ENCODE data around the gene IFNA10. TPM values are rescaled to one million over a fixed set of nuclear protein-coding genes. Genes with fewer than 3 reads are reported as not detected.
"Not testable (repeated sequence)": the region's sequence is repeated elsewhere in the genome, so short reads cannot be mapped to it uniquely, and the experiment has no call there.

The IFNA10 gene
- not detected for total RNA-seq

DNA sequence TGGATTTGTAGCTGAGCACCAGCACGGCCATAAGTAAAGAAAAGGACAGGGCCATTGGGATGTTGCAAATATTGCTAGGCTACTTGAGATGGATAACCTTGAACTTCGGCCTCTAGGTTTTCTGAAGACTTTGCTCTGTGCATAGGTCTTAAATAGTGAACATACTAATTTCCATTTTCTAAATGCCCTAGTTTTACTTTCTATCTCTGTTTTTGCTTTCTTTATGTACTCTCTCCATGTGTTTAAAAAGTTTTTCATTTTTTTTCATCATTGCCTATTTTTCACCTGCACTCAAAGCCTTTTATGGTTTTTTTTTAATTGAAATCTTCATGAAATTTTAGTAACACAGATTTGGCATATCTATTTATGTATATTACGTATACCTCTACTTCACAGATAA, at the start of gene IFNA10:
Gene IFNA10, minus strand, starts transcription at position 101 of the 400 bp plus-strand sequence. Its CDS starts 46 bp downstream, at position 55.
- peaks cover 12% of the 10 kb centered on the region for H3K4me1 Mint-ChIP-seq (ENCODE audit: low read depth)
- H3K36me3 Mint-ChIP-seq (ENCODE audit: insufficient read depth in 2 of 2); H3K4me3 Mint-ChIP-seq; H3K27me3 Mint-ChIP-seq (ENCODE audit: low read depth); H3K27ac Mint-ChIP-seq; DNase-seq; H3K9me3 Mint-ChIP-seq; ATAC-seq (replicated peaks in 1 of 2): not testable (repeated sequence)

GRCh38 chr9:21255538-21256212, 48.7 kb upstream of the IFNA10 start:
- no peak overlapping the region for H3K27ac Mint-ChIP-seq
- ATAC-seq (replicated peaks in 1 of 2), result no peak
- DNase-seq, result no peak
- H3K27me3 Mint-ChIP-seq (ENCODE audit: low read depth), result peaks cover 16% of the 10 kb centered on the region
- H3K4me1 Mint-ChIP-seq (ENCODE audit: low read depth), result peaks cover 5% of the 10 kb centered on the region
- no peaks in the 10 kb centered on the region for H3K36me3 Mint-ChIP-seq (ENCODE audit: insufficient read depth in 2 of 2)
- no peaks in the 10 kb centered on the region for H3K9me3 Mint-ChIP-seq
- H3K4me3 Mint-ChIP-seq, result no peak overlapping the region

- ATAC-seq (replicated peaks in 1 of 2), result peak; percentile 60 to 65
- Mint-ChIP-seq H3K27me3 (ENCODE audit: low read depth) (peaks cover 27% of the 10 kb centered on the region), H3K27ac (no peak overlapping the region), H3K9me3 (no peaks in the 10 kb centered on the region), H3K36me3 (ENCODE audit: insufficient read depth in 2 of 2) (no peaks in the 10 kb centered on the region), H3K4me3 (peak overlapping the region in 1 of 2 donors; percentile 8), H3K4me1 (ENCODE audit: low read depth) (peaks cover 5% of the 10 kb centered on the region)
- peak in 1 of 2 donors; percentile 5 for DNase-seq
These were observed 46.0 kb upstream of the IFNA10 start for GRCh38 chr9:21252721-21253547.

- ATAC-seq (replicated peaks in 1 of 2), result no peak
- Mint-ChIP-seq H3K9me3 (no peaks in the 10 kb centered on the region), H3K4me3 (no peak overlapping the region), H3K27ac (no peak overlapping the region), H3K36me3 (ENCODE audit: insufficient read depth in 2 of 2) (no peaks in the 10 kb centered on the region), H3K4me1 (ENCODE audit: low read depth) (peaks cover 5% of the 10 kb centered on the region), H3K27me3 (ENCODE audit: low read depth) (peaks cover 27% of the 10 kb centered on the region)
- no peak for DNase-seq
These were observed 44.7 kb upstream of the IFNA10 start for GRCh38 chr9:21251638-21252037.

GRCh38 chr9:21251190-21251589, 44.2 kb upstream of the IFNA10 start:
- DNase-seq (no peak), ATAC-seq (replicated peaks in 1 of 2) (no peak)
- no peaks in the 10 kb centered on the region for H3K36me3 Mint-ChIP-seq (ENCODE audit: insufficient read depth in 2 of 2)
- peaks cover 27% of the 10 kb centered on the region for H3K27me3 Mint-ChIP-seq (ENCODE audit: low read depth)
- no peak overlapping the region for H3K4me3 Mint-ChIP-seq
- no peak overlapping the region for H3K27ac Mint-ChIP-seq
- peaks cover 5% of the 10 kb centered on the region for H3K4me1 Mint-ChIP-seq (ENCODE audit: low read depth)
- H3K9me3 Mint-ChIP-seq, result no peaks in the 10 kb centered on the region

DNA sequence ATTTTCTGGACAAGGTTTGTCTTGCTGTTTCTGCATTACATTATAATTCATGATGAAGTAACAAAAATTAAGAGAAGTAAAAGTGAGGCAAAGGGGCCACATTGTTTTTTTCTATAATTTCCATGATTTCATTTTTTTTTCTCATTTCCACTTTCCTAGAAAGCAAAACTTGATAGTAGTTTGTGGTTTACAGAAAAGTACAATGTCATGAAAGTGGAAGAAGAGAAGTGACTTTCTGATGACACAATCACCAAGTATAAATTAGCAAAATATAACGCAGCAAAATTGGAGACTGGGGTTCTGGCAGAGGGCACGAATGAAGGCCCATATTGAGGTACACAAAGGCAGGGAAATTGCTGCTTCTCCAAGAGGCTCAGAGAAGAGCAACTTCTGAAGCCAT, 37.9 kb upstream of the IFNA10 start:
- Mint-ChIP-seq H3K4me1 (ENCODE audit: low read depth) (no peaks in the 10 kb centered on the region), H3K36me3 (ENCODE audit: insufficient read depth in 2 of 2) (no peaks in the 10 kb centered on the region), H3K27ac (no peak overlapping the region), H3K27me3 (ENCODE audit: low read depth) (peaks cover 24% of the 10 kb centered on the region), H3K9me3 (no peaks in the 10 kb centered on the region), H3K4me3 (no peak overlapping the region)
- DNase-seq (no peak), ATAC-seq (replicated peaks in 1 of 2) (no peak)

DNA sequence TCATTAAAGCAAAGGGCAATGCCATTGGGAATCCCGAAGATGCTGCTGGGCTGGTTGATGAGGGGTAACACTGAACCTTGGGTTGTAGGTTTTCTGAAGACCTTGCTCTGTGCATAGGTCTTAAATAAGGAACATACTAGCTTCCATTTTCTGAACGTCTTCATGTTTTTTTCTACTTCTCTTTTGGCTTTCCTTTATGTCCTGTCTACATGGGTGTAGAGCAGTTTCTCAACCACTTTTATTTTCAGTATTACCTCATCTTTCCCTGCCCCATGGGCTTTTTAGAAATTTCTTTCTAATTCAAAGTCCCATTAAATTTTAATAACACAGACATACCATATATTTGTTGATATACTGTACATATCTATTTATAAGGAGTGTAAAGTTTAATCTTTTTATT, 33.0 kb upstream of the IFNA10 start, which contains the start of gene IFNA14:
Gene IFNA14, minus strand, starts transcription at position 95 of the 400 bp plus-strand sequence. Its CDS starts 70 bp downstream, at position 25.
- no peaks in the 10 kb centered on the region for H3K9me3 Mint-ChIP-seq
- ATAC-seq (replicated peaks in 1 of 2), result no peak
- H3K4me1 Mint-ChIP-seq (ENCODE audit: low read depth), result peaks cover 10% of the 10 kb centered on the region
- no peaks in the 10 kb centered on the region for H3K36me3 Mint-ChIP-seq (ENCODE audit: insufficient read depth in 2 of 2)
- no peak within 1 kb of the TSS for H3K27ac Mint-ChIP-seq
- DNase-seq, result no peak
- peaks cover 27% of the 10 kb centered on the region for H3K27me3 Mint-ChIP-seq (ENCODE audit: low read depth)
- H3K4me3 Mint-ChIP-seq, result no peak within 1 kb of the TSS

DNA sequence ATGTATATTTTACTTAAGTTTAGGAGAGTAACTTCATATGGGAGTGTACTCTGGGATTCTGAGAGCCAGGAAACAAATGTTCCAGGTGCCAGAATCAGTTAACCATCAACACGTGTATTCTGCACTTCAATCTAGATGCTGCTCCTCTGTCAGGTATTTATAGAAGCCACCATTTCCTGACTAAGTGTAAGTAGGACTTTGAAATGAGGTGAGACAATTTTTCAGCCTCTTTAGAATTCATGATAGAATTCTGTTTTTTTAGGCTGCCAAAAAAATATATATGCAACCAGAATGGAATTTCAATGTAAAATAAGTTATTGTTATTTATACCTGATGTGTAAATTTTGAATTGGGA, 29.4 kb upstream of the IFNA10 start:
- not testable (repeated sequence) for H3K36me3 Mint-ChIP-seq (ENCODE audit: insufficient read depth in 2 of 2); H3K9me3 Mint-ChIP-seq; ATAC-seq (replicated peaks in 1 of 2); H3K27ac Mint-ChIP-seq; DNase-seq
- H3K4me3 Mint-ChIP-seq, result peak overlapping the region; percentile 13 to 58
- H3K4me1 Mint-ChIP-seq (ENCODE audit: low read depth), result peaks cover 10% of the 10 kb centered on the region
- peaks cover 16% of the 10 kb centered on the region for H3K27me3 Mint-ChIP-seq (ENCODE audit: low read depth)

DNA sequence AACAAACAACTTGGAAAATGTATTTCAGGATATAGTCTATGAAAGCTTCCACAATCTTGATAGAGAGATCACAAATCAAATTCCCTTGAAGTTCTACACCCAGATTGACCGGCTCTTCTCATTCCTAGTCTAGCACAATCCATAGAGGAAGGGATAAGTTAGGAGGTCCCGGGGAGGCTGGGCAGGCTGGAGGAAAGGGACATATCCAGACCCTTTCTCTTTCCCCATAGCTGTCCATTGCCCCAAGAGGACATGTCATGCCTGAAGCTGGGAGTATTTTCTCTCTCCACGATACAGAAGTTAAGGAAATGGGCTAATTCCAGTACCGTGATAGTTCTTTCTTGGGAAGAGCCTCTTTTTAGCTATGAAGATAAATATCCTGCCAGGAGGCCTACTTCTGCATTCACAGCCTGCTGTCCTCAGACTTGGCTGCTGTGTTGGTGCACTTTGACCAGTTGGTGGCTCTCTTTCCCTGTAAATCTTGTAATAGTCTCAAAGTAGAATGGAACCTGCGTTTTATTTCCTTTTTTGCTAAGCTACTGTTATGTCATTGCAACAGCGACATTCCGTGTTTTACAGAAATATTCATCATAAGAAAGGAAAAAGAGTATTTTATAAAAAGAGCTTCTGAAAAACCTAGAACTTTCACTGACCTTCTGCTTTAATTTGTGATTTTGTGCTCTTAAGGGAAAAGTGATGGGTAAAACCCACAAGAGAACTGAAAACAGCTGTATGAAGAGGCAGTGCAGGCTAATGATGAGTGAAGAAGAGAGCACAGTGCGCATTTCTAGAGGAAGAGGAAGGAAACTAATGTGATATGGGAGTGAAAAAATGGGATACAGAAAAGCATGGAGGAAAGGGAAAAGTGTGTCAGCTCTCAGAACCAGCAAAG, 28.8 kb upstream of the IFNA10 start:
- ATAC-seq (replicated peaks in 1 of 2), result peak; percentile 60 to 62
- peak; percentile 19 to 21 for DNase-seq
- peak overlapping the region; percentile 13 to 58 for H3K4me3 Mint-ChIP-seq
- not testable (repeated sequence) for H3K27ac Mint-ChIP-seq; H3K9me3 Mint-ChIP-seq; H3K36me3 Mint-ChIP-seq (ENCODE audit: insufficient read depth in 2 of 2)
- peaks cover 16% of the 10 kb centered on the region for H3K27me3 Mint-ChIP-seq (ENCODE audit: low read depth)
- peaks cover 10% of the 10 kb centered on the region for H3K4me1 Mint-ChIP-seq (ENCODE audit: low read depth)

- Mint-ChIP-seq H3K4me1 (ENCODE audit: low read depth) (peaks cover 10% of the 10 kb centered on the region), H3K27me3 (ENCODE audit: low read depth) (peaks cover 8% of the 10 kb centered on the region), H3K36me3 (ENCODE audit: insufficient read depth in 2 of 2) (no peaks in the 10 kb centered on the region), H3K27ac (no peak overlapping the region), H3K9me3 (no peaks in the 10 kb centered on the region), H3K4me3 (no peak overlapping the region)
- DNase-seq (no peak), ATAC-seq (replicated peaks in 1 of 2) (no peak)
These were observed 27.3 kb upstream of the IFNA10 start for GRCh38 chr9:21234153-21234687.

DNA sequence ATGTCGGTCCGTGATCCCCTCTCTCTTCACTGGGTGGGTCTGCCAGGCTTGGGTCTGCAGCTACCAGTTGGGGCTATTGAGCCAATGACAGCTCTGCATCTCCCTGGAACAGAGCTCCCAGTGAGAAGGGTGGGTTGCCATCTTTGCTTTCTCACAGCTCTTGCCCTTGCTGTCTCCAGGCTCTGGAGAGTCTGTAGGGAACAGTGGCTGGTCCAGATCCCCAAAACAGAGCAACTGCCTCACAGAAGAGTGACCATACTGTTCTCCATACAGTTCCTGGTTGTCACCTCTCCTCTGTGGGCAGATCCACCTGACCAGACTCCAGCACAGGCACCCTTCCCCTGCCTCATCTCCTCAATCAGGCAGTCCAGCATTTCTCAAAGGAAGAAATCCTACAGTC, 26.3 kb upstream of the IFNA10 start:
- Mint-ChIP-seq H3K4me1 (ENCODE audit: low read depth) (peaks cover 10% of the 10 kb centered on the region), H3K36me3 (ENCODE audit: insufficient read depth in 2 of 2) (no peaks in the 10 kb centered on the region), H3K27me3 (ENCODE audit: low read depth) (peaks cover 5% of the 10 kb centered on the region), H3K4me3 (no peak overlapping the region), H3K9me3 (no peaks in the 10 kb centered on the region), H3K27ac (no peak overlapping the region)
- no peak for ATAC-seq (replicated peaks in 1 of 2)
- DNase-seq, result no peak

DNA sequence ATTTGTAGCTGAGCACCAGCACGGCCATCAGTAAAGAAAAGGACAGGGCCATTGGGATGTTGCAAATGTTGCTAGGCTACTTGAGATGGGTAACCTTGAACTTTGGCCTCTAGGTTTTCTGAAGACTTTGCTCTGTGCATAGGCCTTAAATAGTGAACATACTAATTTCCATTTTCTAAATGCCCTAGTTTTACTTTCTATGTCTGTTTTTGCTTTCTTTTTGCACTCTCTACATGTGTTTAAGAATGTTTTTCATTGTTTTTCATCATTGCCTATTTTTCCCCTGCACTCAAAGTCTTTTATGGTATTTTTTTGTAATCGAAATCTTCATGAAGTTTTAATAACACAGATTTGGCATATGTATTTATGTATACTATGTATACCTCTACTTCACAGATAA, 21.2 kb upstream of the IFNA10 start, which contains the start of gene IFNA17:
Gene IFNA17, minus strand, starts transcription at position 101 of the 400 bp plus-strand sequence. Its CDS starts 49 bp downstream, at position 52.
- ATAC-seq (replicated peaks in 1 of 2) (no peak), DNase-seq (no peak)
- Mint-ChIP-seq H3K4me1 (ENCODE audit: low read depth) (no peaks in the 10 kb centered on the region), H3K9me3 (no peaks in the 10 kb centered on the region), H3K4me3 (no peak within 1 kb of the TSS), H3K27me3 (ENCODE audit: low read depth) (no peaks in the 10 kb centered on the region), H3K27ac (no peak within 1 kb of the TSS), H3K36me3 (ENCODE audit: insufficient read depth in 2 of 2) (no peaks in the 10 kb centered on the region)

Data from activated T-cell treated with anti-CD3 and anti-CD28 coated beads, Interleukin-2, amount 50 U/mL, for 72 hours (primary cell).